ENCODE data around the gene RPS27A.
"Not testable (repeated sequence)": the region's sequence is repeated elsewhere in the genome, so short reads cannot be mapped to it uniquely, and the experiment has no call there.

Gene RPS27A

GRCh38 chr2:55228226-55228563 lies 4.3 kb upstream of the RPS27A start:
- ATAC-seq (replicated peaks; ENCODE audit: extremely low read depth, poor library complexity, severe bottlenecking): no peak
- H3K27ac Mint-ChIP-seq (ENCODE audit: low read depth): peak overlapping the region; percentile 59
- DNase-seq (ENCODE audit: low spot score in 2 of 2): no peak
- no peaks in the 10 kb centered on the region for H3K27me3 Mint-ChIP-seq
- H3K36me3 Mint-ChIP-seq (ENCODE audit: insufficient read depth): peaks cover 21% of the 10 kb centered on the region
- peak overlapping the region; percentile 2 for H3K4me3 Mint-ChIP-seq
- H3K9me3 Mint-ChIP-seq: peaks cover 4% of the 10 kb centered on the region
- peaks cover 39% of the 10 kb centered on the region for H3K4me1 Mint-ChIP-seq

DNA sequence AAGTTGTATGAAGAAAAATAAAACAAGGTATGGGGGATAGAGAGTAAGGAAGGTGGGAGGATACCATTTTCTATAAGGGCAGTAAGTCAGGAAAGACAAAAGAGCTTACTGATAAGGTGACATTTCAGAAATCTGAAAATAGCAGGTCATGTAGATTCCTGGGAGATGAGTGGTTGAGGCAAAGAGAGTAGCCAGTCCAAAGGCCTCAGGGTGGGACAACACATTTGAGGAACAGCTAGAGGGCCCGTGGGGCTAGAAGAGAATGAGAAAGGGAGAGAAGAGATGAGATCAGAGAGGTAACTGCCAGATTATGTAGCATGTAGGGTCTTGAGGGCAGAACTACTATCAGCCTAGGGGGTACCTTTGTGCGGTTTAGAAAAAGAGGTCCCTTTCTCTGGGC lies 3.3 kb upstream of the RPS27A start:
- Mint-ChIP-seq H3K4me1 (peaks cover 49% of the 10 kb centered on the region), H3K27ac (ENCODE audit: low read depth) (peak overlapping the region; percentile 0), H3K9me3 (peaks cover 4% of the 10 kb centered on the region), H3K4me3 (no peak overlapping the region), H3K27me3 (no peaks in the 10 kb centered on the region), H3K36me3 (ENCODE audit: insufficient read depth) (peaks cover 24% of the 10 kb centered on the region)
- no peak for ATAC-seq (replicated peaks; ENCODE audit: extremely low read depth, poor library complexity, severe bottlenecking)
- no peak for DNase-seq (ENCODE audit: low spot score in 2 of 2)

- peaks cover 28% of the 10 kb centered on the region for H3K36me3 Mint-ChIP-seq (ENCODE audit: insufficient read depth)
- no peak for ATAC-seq (replicated peaks; ENCODE audit: extremely low read depth, poor library complexity, severe bottlenecking)
Observed at GRCh38 chr2:55230551-55230950, 1.9 kb upstream of the RPS27A start.

DNA sequence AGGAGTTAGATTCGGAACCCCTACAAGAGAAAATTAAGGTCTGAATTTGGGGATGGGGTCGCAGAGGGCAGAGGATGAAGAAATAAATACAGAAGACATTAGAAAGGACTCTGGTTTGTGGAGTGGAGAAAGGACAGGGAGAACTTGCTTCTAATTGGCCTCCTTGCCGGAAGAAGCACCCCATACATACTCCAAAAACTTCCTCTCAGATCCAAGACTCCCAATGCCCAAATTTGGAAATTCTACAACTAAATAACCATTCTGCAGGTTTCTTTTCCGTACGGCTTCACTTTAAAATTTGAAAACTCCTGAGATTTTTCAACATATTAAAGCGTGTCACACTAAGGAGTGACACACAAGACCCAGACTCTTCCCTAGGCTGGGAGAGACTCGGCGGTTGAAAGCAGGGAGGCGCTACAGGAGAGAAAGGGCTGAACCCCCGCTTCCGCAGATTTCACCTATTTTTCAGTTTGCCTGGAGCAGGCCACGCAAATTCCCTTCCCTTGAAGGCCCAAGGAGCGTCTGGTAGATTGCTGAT lies 873 bp upstream of the RPS27A start:
- Mint-ChIP-seq H3K36me3 (ENCODE audit: insufficient read depth) (peaks cover 35% of the 10 kb centered on the region), H3K27ac (ENCODE audit: low read depth) (peak overlapping the region; percentile 97), H3K27me3 (no peaks in the 10 kb centered on the region), H3K4me3 (peak overlapping the region; percentile 95), H3K9me3 (peaks cover 4% of the 10 kb centered on the region), H3K4me1 (peaks cover 49% of the 10 kb centered on the region)
- no peak for ATAC-seq (replicated peaks; ENCODE audit: extremely low read depth, poor library complexity, severe bottlenecking)
- no peak for DNase-seq (ENCODE audit: low spot score in 2 of 2)

More at GRCh38 chr2:55230551-55230950, 1.9 kb upstream of the RPS27A start:
- no peaks in the 10 kb centered on the region for H3K27me3 Mint-ChIP-seq
- H3K4me1 Mint-ChIP-seq: peaks cover 49% of the 10 kb centered on the region
- H3K4me3 Mint-ChIP-seq: peak overlapping the region; percentile 95
- H3K9me3 Mint-ChIP-seq: peaks cover 4% of the 10 kb centered on the region
- no peak for DNase-seq (ENCODE audit: low spot score in 2 of 2)
- peak overlapping the region; percentile 97 for H3K27ac Mint-ChIP-seq (ENCODE audit: low read depth)

GRCh38 chr2:55232863-55233657 lies 572 bp downstream of the RPS27A start:
- ATAC-seq (replicated peaks; ENCODE audit: extremely low read depth, poor library complexity, severe bottlenecking): peak; percentile 76
- no peaks in the 10 kb centered on the region for H3K27me3 Mint-ChIP-seq
- peaks cover 39% of the 10 kb centered on the region for H3K36me3 Mint-ChIP-seq (ENCODE audit: insufficient read depth)
- DNase-seq (ENCODE audit: low spot score in 2 of 2): peak; percentile 42 to 72
- peaks cover 43% of the 10 kb centered on the region for H3K4me1 Mint-ChIP-seq
- H3K9me3 Mint-ChIP-seq: peaks cover 2% of the 10 kb centered on the region
- H3K27ac Mint-ChIP-seq (ENCODE audit: low read depth): peak overlapping the region; percentile 97
- H3K4me3 Mint-ChIP-seq: peak overlapping the region; percentile 95

DNA sequence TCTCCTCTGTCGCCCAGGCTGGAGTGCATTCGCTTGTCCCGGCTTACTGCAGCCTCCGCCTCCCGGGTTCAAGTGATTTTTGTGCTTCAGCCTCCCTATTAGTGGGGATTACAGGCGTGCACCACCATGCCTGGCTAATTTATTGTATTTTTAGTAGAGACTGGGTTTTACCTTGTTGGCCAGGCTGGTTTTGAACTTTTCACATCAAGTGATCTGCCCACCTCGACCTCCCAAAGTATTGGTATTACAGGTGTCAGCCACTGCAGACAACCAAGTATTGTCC lies 1.1 kb downstream of the RPS27A start:
- no peak for DNase-seq (ENCODE audit: low spot score in 2 of 2)
- Mint-ChIP-seq H3K4me3 (peak overlapping the region; percentile 95), H3K27me3 (no peaks in the 10 kb centered on the region), H3K36me3 (ENCODE audit: insufficient read depth) (peaks cover 41% of the 10 kb centered on the region), H3K9me3 (no peaks in the 10 kb centered on the region), H3K27ac (ENCODE audit: low read depth) (peak overlapping the region; percentile 97), H3K4me1 (peaks cover 37% of the 10 kb centered on the region)
- no peak for ATAC-seq (replicated peaks; ENCODE audit: extremely low read depth, poor library complexity, severe bottlenecking)

DNA sequence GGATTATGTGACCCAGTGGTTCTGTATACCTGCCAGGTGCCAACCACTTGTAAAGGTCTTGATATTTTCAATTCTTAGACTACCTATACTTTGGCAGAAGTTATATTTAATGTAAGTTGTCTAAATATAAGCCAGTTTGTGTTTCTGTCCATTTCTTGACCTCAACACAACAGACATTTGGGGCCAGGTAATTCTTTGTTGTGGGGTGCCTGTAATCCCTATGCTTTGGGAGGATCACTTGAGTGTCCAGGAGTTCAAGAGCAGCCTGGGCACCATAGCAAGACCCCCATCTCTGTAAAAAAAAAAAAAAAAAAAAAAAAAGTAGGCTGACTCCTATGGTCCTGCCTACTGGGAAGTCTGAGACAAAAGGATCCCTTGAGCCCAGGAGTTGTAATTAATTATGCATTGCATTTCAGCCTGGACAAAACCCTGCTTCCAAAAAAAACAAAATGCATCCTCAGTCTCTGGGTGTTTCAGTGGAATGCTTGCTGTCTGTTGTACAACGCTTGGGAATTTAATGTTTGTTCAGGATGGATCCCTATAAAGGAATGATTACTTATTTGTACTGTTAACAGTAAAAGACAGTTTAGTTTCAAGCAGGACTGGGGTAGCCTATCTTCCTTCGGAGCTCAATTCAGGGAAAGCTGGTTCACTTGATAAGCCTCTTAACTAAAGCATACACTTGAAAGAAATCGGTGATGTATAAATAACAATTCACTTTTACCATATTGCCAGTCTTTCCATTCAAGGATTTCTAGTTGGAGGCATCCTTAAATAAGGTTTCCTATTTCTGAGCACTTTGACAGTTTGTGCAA lies 3.4 kb downstream of the RPS27A start:
- H3K36me3 Mint-ChIP-seq (ENCODE audit: insufficient read depth): peaks cover 51% of the 10 kb centered on the region
- H3K27me3 Mint-ChIP-seq: no peaks in the 10 kb centered on the region
- ATAC-seq (replicated peaks; ENCODE audit: extremely low read depth, poor library complexity, severe bottlenecking): no peak
- peaks cover 21% of the 10 kb centered on the region for H3K4me1 Mint-ChIP-seq
- DNase-seq (ENCODE audit: low spot score in 2 of 2): no peak
- no peak overlapping the region for H3K27ac Mint-ChIP-seq (ENCODE audit: low read depth)
- no peak overlapping the region for H3K4me3 Mint-ChIP-seq
- no peaks in the 10 kb centered on the region for H3K9me3 Mint-ChIP-seq

- DNase-seq (ENCODE audit: low spot score in 2 of 2) (no peak), ATAC-seq (replicated peaks; ENCODE audit: extremely low read depth, poor library complexity, severe bottlenecking) (no peak)
- H3K36me3 Mint-ChIP-seq (ENCODE audit: insufficient read depth): peaks cover 51% of the 10 kb centered on the region
- no peaks in the 10 kb centered on the region for H3K9me3 Mint-ChIP-seq
- H3K27ac Mint-ChIP-seq (ENCODE audit: low read depth): no peak overlapping the region
- no peaks in the 10 kb centered on the region for H3K27me3 Mint-ChIP-seq
- peaks cover 14% of the 10 kb centered on the region for H3K4me1 Mint-ChIP-seq
- H3K4me3 Mint-ChIP-seq: no peak overlapping the region
Observed at GRCh38 chr2:55236992-55237543, 4.6 kb downstream of the RPS27A start.

- no peak overlapping the region for H3K27ac Mint-ChIP-seq (ENCODE audit: low read depth)
- no peak for DNase-seq (ENCODE audit: low spot score in 2 of 2)
- H3K4me1 Mint-ChIP-seq: no peaks in the 10 kb centered on the region
- H3K9me3 Mint-ChIP-seq: no peaks in the 10 kb centered on the region
- ATAC-seq (replicated peaks; ENCODE audit: extremely low read depth, poor library complexity, severe bottlenecking): no peak
- H3K36me3 Mint-ChIP-seq (ENCODE audit: insufficient read depth): peaks cover 32% of the 10 kb centered on the region
- H3K27me3 Mint-ChIP-seq: no peaks in the 10 kb centered on the region
- H3K4me3 Mint-ChIP-seq: no peak overlapping the region
Observed at GRCh38 chr2:55239656-55240222, 7.3 kb downstream of the RPS27A start.

GRCh38 chr2:55241582-55241981 lies 9.1 kb downstream of the RPS27A start:
- not testable (repeated sequence) for H3K27me3 Mint-ChIP-seq; H3K9me3 Mint-ChIP-seq; DNase-seq (ENCODE audit: low spot score in 2 of 2); ATAC-seq (replicated peaks; ENCODE audit: extremely low read depth, poor library complexity, severe bottlenecking); H3K4me3 Mint-ChIP-seq; H3K27ac Mint-ChIP-seq (ENCODE audit: low read depth); H3K4me1 Mint-ChIP-seq
- peaks cover 26% of the 10 kb centered on the region for H3K36me3 Mint-ChIP-seq (ENCODE audit: insufficient read depth)

GRCh38 chr2:55242617-55243016 lies 10.1 kb downstream of the RPS27A start:
- ATAC-seq (replicated peaks; ENCODE audit: extremely low read depth, poor library complexity, severe bottlenecking): no peak
- peaks cover 31% of the 10 kb centered on the region for H3K36me3 Mint-ChIP-seq (ENCODE audit: insufficient read depth)
- H3K27ac Mint-ChIP-seq (ENCODE audit: low read depth): no peak overlapping the region
- H3K4me1 Mint-ChIP-seq: no peaks in the 10 kb centered on the region
- H3K9me3 Mint-ChIP-seq: no peaks in the 10 kb centered on the region
- H3K4me3 Mint-ChIP-seq: no peak overlapping the region
- no peak for DNase-seq (ENCODE audit: low spot score in 2 of 2)
- no peaks in the 10 kb centered on the region for H3K27me3 Mint-ChIP-seq

GRCh38 chr2:55245411-55245810 lies 12.9 kb downstream of the RPS27A start:
- Mint-ChIP-seq H3K4me1 (no peaks in the 10 kb centered on the region), H3K27me3 (no peaks in the 10 kb centered on the region), H3K9me3 (no peaks in the 10 kb centered on the region), H3K27ac (ENCODE audit: low read depth) (no peak overlapping the region), H3K36me3 (ENCODE audit: insufficient read depth) (peaks cover 20% of the 10 kb centered on the region), H3K4me3 (no peak overlapping the region)
- DNase-seq (ENCODE audit: low spot score in 2 of 2) (no peak), ATAC-seq (replicated peaks; ENCODE audit: extremely low read depth, poor library complexity, severe bottlenecking) (no peak)

Measured in central memory CD8-positive, alpha-beta T cell (primary cell).